ENCODE measurements around the gene EEFSEC. TPM values are rescaled to one million over a fixed set of nuclear protein-coding genes. Genes with fewer than 3 reads are reported as not detected.

EEFSEC gene
- total and polyA plus RNA-seq, 2 experiments from 2014 or later: 10.1 to 16.2 TPM

- Mint-ChIP-seq H3K4me3 (no peak overlapping the region), H3K4me1 (peaks cover 50% of the 10 kb centered on the region), H3K36me3 (ENCODE audit: low read depth) (peaks cover 3% of the 10 kb centered on the region; the same call in 1 of the 3 replicates), H3K27me3 (ENCODE audit: insufficient read depth, low read depth, poor library complexity) (peaks cover 8% of the 10 kb centered on the region), H3K27ac (no peak overlapping the region), H3K9me3 (no peaks in the 10 kb centered on the region)
- Histone ChIP-seq H3K9me2 (ENCODE audit: insufficient read depth) (no peaks in the 10 kb centered on the region), H3K79me2 (replicated peaks; ENCODE audit: insufficient read depth) (no peaks in the 10 kb centered on the region), H2AFZ (no peak overlapping the region), H3K4me1 (ENCODE audit: insufficient read depth) (peaks cover 18% of the 10 kb centered on the region), H3K36me3 (ENCODE audit: insufficient read depth) (no peaks in the 10 kb centered on the region), H3K27ac (ENCODE audit: low read depth) (no peak overlapping the region), H3K27me3 (ENCODE audit: insufficient read depth) (no peaks in the 10 kb centered on the region), H3K4me3 (no peak overlapping the region), H3F3A (replicated peaks; ENCODE audit: low read depth) (no peaks in the 10 kb centered on the region), H4K20me1 (replicated peaks; ENCODE audit: insufficient read depth) (no peaks in the 10 kb centered on the region), H3K4me2 (no peak overlapping the region)
- TF ChIP-seq POLR2AphosphoS5 (IDR thresholded peaks at IDR 0.05; ENCODE audit: low read depth): no peak
- no peak for TF ChIP-seq EZH2phosphoT487 (IDR thresholded peaks at IDR 0.05; ENCODE audit: unreplicated experiment)
- TF ChIP-seq JUNB (IDR thresholded peaks at IDR 0.05; ENCODE audit: unreplicated experiment): no peak
- no peak for TF ChIP-seq ZNF462 (CRISPR knock-in tag; IDR thresholded peaks at IDR 0.05)
- TF ChIP-seq CREB1 (CRISPR knock-in tag; IDR thresholded peaks at IDR 0.05; ENCODE audit: low read depth): no peak
- TF ChIP-seq STAT1 (IDR thresholded peaks at IDR 0.05; ENCODE audit: unreplicated experiment): no peak
- no peak for TF ChIP-seq ZNF331 (CRISPR knock-in tag; IDR thresholded peaks at IDR 0.05; ENCODE audit: low read depth)
- TF ChIP-seq REST (IDR thresholded peaks at IDR 0.05; ENCODE audit: unreplicated experiment): no peak
- DNase-seq (ENCODE audit: low spot score) (no peak), ATAC-seq (no peak)
These were observed 118.5 kb downstream of the EEFSEC start for GRCh38 chr3:128271536-128272332.
